GM19455 (cell line): Measurements from ENCODE around the gene WAS.
A peak's percentile ranks its signal among the peaks of the same experiment; 100 is the strongest.
"Not testable (repeated sequence)": the region's sequence is repeated elsewhere in the genome, so short reads cannot be mapped to it uniquely, and the experiment has no call there.

Experiments
- ATAC-seq: cut with Tn5 transposase; IDR thresholded peaks from one replicate; pipeline ENCODE4 v1.9.1; 2021; ENCODE audit not compliant: unreplicated experiment

Gene WAS

DNA sequence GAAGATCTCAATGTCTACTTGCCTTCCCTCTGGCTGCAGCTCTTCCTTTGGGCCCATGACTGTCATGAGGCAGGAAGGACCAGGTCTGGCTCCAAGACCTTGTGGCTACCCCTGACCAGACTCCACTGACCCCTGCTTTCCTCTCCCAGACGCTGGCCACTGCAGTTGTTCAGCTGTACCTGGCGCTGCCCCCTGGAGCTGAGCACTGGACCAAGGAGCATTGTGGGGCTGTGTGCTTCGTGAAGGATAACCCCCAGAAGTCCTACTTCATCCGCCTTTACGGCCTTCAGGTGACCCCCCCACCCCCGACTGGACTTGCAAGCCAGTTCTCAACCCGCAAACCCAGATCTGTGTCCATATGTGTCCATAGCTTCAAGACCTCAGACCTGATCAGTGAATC, 535 bp downstream of the WAS start:
- ATAC-seq = no peak

DNA sequence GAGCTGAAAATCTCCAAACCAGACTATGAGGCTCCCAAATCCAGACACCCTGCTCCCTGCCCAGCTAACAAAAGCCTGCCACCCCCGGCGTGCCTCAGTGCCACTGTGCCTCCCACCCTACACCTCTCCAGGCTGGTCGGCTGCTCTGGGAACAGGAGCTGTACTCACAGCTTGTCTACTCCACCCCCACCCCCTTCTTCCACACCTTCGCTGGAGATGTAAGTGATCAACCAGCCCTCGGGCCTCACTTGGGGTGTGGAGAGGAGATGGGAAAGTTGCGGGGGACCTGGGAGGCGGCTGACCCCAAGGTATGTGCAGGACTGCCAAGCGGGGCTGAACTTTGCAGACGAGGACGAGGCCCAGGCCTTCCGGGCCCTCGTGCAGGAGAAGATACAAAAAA, 1.8 kb downstream of the WAS start:
- ATAC-seq = no peak

DNA sequence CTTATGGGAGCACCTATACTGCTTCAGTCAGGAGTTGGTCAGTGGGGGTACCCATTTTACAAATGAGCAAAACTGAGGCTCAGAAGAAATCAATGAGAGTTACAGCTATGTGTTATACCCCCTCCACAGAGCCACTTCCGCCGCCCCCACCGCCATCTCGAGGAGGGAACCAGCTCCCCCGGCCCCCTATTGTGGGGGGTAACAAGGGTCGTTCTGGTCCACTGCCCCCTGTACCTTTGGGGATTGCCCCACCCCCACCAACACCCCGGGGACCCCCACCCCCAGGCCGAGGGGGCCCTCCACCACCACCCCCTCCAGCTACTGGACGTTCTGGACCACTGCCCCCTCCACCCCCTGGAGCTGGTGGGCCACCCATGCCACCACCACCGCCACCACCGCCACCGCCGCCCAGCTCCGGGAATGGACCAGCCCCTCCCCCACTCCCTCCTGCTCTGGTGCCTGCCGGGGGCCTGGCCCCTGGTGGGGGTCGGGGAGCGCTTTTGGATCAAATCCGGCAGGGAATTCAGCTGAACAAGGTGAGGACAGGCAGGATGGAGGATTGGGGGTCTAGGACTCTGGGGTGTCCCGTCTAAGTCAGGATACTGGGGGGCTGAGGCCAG, 5.0 kb downstream of the WAS start:
- no peak for ATAC-seq

DNA sequence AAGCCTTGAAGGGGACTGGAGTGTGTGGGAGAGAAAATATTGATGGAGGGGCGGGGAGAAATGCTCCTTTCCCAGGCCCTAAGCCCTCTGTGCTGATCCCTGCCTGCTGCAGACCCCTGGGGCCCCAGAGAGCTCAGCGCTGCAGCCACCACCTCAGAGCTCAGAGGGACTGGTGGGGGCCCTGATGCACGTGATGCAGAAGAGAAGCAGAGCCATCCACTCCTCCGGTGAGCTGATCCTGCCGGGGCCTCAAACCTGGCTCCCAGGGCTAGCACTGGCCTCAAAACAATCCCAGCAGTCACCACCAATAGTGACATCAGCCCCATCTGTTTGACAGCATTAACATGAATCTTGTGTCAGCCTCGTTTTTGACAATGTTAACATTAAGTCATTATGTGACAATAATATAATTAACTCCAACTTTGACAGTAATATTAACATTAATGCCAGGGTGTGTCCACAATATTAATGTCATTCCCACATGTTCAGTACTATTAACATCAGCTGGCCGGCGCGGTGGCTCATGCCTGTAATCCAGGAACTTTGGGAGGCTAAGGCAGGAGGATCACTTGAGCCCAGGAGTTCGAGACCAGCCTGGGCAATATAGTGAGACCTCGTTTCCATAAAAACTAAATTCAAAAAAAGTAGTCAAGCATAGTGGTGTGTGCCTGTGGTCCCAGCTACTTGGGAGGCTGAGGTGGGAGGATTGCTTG, 5.8 kb downstream of the WAS start:
- no peak for ATAC-seq

DNA sequence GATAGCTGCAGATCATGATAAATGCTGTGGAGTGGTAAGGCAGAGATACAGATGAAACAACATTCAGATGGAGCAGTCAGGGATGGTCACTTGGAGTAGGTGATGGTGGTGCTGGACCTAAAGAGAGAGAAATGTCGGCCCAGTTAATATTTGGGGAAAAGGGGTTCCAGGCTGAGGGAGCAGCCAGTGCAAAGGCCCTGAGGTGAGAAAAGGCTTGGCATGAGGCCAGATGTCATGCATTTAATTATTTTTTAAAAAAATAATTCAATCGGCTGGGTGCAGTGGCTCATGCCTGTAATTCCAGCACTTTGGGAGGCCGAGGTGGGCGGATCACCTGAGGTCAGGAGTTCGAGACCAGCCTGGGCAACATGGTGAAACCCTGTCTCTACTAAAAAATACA, 8.1 kb downstream of the WAS start:
- not testable (repeated sequence) for ATAC-seq

DNA sequence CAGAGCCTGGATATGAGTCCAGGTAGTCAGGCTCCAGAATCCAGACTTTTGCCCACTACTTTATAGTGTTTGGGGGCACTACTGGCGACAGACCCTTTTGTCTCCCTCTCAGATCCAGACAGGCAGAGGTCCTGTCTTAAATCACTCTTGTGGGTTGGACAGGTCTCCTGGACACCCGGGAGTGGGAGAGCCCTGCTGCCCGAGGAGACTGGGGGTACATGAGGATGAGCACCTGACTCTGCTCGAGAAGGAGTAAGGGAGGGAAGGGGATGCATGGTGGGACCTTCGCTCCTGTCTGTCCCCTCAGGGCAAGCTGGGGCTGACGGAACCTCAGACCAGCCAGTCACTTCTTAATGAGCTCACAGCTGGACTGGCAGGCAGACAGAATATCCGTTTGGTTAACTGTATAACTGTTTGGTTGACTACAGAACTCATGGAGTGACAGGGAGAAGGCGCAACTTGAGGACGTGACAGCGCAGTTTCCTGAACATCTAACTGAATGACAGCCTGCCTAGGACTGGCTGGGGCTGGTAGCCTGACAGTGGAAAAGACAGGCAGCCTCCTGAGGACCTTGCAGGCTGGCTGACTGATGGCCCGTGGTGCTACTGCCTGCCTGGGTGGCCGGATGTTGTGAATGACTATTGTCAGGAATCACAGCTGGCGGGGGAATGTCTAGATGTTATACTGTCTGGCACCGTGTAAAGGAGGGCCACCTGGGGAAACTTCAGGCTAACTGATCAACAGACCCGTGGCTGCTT, 11.4 kb downstream of the WAS start:
- ATAC-seq = no peak

DNA sequence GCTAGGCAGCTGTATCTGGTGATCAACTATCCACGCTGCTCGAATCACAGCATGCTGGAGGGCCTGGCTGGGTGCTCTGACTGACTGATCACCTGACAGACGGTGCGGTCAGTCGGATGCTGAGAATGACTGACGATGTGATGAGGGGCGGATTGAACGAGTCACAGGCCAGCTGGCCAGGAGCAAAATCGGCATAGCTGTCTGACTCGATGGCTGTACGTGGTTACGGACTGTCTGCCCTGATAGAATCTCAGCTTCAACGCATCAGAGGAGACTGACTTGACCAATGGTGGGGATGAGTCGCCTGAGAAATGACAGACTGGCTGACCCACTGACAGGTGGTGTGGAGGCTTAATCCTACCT, 11.9 kb downstream of the WAS start:
- no peak for ATAC-seq

DNA sequence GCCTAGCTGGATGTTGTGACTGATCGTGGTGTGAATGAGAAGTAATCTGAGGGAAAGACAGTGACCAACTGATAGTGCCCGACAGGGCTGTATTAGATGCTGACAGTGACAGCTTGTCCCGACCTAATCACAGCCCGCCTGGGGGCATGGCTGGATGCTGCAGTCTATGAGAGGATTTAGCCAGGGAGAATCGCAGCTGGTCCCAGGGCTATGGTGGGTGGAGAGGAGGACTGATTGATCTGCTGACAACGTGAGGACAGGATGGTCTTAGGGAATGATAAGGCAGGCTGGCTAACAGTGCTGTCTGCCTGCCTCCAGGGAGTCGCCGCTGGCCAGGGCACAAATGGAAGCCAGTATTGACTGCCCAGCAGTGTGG, 12.3 kb downstream of the WAS start:
- no peak for ATAC-seq

DNA sequence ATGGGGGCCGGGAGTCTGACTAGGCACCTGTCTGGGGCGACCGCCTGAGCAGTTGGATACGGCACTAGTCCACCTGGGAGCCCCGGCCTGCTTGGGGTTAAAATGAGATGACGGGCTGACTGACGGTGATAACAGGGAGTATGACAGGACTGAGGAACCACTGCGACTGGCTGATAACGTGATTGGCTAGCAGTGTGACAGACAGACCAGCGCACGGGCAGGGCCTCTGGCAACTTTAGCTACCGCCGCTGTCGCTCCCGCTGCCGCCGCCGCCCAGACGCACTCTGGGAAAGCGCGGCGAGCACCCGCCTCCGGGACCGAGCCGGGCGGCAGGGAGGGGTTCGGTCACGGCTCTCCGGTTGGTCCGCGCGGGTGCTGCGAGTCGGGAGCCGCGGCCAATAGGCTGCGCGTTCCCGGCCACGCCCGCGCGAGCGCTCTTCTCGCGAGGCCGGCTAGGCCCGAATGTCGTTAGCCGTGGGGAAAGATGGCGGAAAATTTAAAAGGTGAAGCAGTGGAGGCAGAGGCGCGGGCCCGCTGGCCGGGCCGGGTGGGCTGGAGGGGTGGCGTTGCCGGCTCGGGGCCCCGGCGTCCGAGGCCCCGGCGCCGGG, 12.8 kb downstream of the WAS start, which contains the start of gene SUV39H1:
Gene SUV39H1, plus strand, starts transcription at position 434 of the 608 bp plus-strand sequence. Its CDS starts 51 bp downstream, at position 485.
- ATAC-seq = peak; percentile 89

DNA sequence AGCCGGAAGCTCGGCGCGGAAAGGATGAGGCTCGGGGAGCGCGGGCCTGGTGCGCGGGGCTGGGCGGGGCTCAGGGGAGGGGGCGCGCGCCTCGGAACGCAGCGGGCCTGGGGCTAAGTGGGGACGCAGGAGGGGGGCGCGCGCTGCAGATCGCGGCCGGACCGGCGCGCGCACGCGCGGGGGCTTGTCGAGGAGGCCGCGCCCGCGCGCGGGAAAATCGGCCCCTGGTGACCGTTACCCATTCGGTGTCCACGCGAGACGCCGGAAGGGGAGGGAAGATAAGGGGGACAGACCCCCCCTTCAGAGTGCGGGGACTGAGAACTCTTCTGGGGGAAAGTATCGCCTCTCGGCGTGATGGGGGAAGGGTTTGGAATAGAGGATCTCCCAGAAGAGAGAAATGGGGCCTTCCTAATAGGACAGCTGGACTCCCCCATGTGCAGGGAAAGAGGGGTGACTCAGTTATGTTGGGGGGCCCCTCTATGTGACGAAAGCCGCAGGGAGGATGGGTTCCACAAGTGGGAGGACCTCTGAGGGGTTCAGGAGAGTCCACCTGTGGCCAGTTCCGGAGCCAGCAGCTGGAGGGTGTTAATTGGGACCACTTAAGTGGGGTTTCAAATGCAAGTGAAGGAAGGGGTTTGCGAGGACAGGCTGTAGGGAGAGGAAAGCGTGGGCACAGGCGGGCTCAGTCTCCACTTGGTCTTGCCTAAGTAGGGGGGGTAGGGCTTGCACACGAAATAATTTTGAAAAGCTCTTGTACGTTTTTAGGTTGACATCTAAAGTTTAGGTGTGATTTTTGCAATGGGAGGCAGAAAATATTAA, 13.5 kb downstream of the WAS start:
- ATAC-seq = peak; percentile 14

DNA sequence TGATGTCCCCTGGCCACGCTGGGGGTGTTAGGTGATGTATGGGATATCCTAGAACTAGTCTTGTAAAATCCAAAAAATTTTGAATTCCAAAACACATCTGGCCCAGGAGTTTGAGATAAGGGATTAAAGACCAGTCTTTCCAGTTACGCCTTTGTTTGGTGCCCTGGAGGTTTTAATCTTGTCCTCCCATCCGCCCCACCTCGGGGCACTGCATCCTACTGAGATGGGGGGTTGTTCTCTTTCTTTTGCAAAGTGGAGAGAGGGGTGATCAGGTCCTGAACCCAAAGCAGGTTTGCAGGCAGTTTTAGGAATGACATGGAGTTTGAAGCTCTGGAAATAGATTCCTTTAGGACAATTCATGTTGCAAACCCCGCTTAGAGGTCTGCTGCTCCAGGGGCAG, 14.7 kb downstream of the WAS start:
- no peak for ATAC-seq

DNA sequence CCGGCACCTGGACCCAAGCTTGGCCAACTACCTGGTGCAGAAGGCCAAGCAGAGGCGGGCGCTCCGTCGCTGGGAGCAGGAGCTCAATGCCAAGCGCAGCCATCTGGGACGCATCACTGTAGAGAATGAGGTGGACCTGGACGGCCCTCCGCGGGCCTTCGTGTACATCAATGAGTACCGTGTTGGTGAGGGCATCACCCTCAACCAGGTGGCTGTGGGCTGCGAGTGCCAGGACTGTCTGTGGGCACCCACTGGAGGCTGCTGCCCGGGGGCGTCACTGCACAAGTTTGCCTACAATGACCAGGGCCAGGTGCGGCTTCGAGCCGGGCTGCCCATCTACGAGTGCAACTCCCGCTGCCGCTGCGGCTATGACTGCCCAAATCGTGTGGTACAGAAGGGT, 16.6 kb downstream of the WAS start:
- ATAC-seq = no peak

DNA sequence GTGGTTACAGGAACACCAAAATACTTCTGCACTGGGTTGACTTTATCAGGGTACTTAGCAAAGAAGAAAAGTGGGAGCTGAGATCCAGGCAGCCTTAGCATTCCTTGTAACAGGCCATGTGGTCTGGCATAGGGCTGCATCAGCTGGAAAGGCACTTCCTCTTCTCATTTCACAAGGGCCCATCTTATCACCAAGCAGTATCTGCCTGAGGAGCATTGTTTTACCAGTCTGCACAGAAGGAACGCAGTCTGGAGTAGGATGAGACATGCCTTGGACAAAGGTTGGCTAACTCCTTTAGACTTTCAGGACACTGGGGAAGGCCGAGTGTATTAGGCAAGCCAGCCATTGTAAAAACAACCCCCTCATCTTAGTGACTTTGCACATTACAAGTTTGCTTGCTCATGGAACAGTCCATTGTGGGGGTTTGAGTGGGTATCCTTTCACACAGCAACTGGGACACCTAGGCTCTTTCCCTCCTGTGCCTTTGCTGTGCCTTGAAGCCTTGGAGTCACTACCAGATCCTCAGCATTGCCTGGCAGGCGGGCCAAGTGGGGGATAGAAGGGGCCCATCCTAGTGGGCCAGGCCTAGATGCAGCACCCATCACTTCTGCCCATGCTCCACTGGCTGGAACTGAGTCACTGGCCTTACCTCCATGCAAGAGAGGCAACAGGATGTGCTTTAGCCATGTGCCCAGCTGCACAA, 17.5 kb downstream of the WAS start:
- no peak for ATAC-seq

DNA sequence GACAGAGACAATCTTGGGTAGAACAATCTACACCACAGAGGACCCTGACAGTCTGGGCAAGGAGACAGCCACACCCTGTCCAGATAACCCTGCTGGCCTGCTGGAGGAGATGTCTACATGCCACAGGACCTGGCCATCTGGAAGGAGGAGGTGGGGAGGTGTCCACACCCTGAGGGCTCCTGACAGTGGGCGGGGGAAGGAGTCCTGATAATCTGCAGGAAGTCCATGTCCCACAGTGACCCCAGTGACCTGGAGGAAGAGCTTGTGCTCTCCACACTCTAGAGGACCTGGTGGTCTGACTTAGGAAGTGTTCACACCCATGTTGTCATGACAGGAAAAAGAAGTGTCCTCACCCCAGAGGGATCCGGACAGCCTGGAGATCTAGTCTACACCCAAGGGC, 18.4 kb downstream of the WAS start:
- no peak for ATAC-seq

DNA sequence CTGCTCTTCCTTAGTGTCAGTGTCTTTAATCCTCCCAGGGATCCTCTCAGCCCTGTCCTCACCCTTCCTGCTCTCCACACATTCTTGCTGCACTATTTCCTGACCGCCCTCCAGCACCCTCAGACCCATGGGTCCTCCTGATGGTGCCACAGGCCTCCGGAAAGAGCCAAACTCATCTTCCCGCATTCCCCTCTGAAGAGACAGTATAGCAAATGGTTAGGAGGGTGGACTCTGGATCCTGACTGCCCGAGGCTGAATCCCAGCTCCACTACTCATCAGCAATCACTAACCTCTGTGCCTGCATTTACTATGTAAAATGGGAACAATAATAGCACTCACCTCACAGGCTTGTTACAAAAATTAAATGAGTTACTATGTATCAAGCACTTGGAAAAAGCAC, 19.1 kb downstream of the WAS start:
- no peak for ATAC-seq

DNA sequence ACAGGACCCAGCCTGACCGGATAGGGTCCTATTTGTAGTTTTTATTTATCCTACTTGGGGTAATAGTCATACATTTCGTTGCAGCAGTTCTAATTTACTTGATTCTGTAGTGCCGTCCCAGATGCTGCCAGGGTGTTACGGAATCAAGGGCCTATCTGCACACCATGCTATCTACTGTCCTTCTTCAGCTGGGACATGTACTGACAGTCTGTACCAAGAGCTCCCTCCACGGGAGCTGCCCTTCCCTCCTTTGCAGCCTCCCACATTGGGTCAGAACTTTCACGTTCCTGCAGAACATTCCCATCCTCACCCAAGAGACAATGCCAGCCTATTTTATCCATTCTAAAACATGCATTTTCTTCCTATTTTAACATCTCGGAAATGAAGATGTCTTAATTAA, 19.6 kb downstream of the WAS start:
- ATAC-seq = no peak

DNA sequence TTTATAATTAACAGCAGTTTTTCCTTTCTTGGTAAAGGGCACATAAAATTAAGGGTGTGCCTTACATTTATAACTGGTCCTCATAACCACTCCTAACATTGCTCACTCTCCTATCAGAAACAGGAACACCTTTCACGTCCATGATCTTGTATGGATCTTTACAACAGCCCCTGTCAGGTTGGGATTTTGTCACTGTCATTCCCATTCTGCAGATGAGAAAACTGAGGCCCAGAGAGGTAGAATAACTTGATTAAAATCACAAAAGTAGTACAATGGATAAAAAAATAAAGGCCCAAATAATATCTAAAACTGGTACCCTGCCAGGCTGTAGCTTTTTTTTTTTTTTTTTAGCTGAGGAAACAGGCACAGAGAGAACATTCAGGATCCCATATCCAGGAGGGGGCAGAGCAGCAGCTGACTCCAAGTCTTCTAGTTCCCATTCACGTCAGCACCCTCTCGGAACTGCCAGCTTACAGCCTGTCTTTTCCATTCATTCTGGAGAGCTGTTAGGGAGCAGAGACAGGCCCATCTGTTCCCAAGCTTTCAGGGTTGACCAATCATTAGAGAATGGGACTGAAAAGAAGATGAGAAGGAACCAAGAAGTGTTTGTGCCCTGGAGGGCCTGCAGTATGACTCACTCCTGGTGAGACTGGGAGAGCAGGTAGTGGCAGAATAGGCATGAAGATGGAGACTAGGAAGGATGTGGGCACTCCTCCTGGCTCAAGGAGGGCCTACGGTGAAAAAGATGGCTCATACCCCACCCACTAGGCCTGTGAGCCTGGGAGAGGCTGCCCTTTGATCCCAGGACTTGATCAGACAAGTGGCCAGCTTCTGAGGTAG, 20.3 kb downstream of the WAS start:
- no peak for ATAC-seq

DNA sequence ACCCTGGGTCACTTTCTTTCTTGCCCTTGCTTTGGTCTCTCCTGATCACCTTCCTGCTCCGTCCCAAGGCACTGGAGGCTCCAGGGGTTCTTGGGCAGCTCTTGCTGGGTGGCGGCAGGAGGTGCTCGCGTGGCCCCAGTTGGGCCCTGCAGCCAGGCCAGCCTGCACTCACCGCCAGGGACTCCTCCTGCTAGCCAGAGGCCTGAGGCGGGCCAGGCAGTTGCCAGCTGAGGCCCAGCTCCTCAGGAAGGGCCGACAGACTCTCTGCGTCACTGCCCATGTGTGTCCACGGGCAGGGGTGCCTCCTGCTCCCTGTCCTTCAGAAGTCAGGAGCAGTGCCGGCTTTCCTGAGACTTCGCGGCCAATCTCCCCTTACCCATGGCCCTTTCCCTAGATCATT, 22.3 kb downstream of the WAS start:
- ATAC-seq = no peak

DNA sequence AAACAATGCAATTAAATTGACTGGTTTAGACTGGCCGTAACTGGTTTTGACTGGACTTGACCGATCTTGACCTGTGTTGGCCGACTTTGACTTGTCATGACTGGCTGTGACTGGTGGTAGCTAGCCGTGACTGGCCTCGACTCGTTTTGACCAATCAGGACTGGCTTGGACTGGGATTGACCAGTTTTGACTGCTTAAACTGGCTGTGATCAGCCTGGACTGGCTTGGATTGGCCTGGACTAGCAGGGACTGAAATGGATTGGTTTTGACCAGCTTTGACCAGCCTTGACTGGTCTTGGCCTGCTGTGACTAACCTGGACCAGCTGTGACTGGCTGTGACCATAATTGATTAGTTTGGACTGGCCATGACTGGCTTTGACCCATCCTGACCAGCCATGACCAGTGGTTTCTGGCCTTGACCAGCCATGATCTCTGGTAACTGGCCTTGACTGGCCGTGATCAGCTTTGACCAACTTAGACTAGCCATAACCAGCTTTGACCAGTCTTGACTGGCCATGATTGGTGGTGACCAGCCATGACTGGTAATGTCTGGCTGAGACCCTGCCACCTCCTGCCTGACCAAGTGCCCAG, 26.0 kb downstream of the WAS start:
- no peak for ATAC-seq
